ENCODE data around the gene CSTF1. TPM values are rescaled to one million over a fixed set of nuclear protein-coding genes. Genes with fewer than 3 reads are reported as not detected.

Gene CSTF1
- total RNA-seq, 1 experiment from 2014 or later = 60.2 TPM

DNA sequence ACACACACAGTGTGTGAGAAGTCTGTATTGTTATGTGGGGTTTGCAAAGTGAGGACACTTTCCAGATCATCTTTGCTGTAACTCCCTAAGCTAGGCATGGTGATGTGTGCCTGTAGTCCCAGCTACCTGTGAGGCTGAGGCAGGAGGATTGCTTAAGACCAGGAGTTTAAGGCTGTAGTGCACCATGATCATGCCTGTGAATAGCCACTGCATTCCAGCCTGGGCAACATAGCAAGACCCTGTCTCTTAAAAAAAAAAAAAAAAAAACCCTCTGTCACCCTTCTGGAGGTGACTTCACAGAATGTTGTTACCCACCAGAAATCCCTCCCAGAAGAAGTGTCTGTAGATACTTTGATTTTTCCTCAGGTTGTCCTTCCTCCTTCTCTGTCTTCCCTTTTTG lies 34.5 kb downstream of the CSTF1 start:
- no peaks in the 10 kb centered on the region for H4K20me1 ChIP-seq (ENCODE audit: low read length)
- H3F3A ChIP-seq (ENCODE audit: low read length, unreplicated experiment) = no peaks in the 10 kb centered on the region
- no peak overlapping the region for H2AFZ ChIP-seq (ENCODE audit: low read length)
- TF ChIP-seq, protein P1, sequence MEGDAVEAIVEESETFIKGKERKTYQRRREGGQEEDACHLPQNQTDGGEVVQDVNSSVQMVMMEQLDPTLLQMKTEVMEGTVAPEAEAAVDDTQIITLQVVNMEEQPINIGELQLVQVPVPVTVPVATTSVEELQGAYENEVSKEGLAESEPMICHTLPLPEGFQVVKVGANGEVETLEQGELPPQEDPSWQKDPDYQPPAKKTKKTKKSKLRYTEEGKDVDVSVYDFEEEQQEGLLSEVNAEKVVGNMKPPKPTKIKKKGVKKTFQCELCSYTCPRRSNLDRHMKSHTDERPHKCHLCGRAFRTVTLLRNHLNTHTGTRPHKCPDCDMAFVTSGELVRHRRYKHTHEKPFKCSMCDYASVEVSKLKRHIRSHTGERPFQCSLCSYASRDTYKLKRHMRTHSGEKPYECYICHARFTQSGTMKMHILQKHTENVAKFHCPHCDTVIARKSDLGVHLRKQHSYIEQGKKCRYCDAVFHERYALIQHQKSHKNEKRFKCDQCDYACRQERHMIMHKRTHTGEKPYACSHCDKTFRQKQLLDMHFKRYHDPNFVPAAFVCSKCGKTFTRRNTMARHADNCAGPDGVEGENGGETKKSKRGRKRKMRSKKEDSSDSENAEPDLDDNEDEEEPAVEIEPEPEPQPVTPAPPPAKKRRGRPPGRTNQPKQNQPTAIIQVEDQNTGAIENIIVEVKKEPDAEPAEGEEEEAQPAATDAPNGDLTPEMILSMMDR (conservative IDR thresholded peaks at IDR 0.05; ENCODE audit: low read depth, low read length) = no peak
- TF ChIP-seq EZH2 (IDR thresholded peaks at IDR 0.05; ENCODE audit: low read length, unreplicated experiment) (no peak), EZH2phosphoT487 (IDR thresholded peaks at IDR 0.05; ENCODE audit: borderline replicate concordance, low read length) (no peak)
- ChIA-PET CTCF (no interaction called here), POLR2A (ENCODE audit: unreplicated experiment) (no interaction called here)
- no peak for DNase-seq
- intact Hi-C loops (cut with micrococcal nuclease) = no loop called here
- no peaks in the 10 kb centered on the region for H3K9me2 ChIP-seq (replicated peaks; ENCODE audit: low read length)
- no peaks in the 10 kb centered on the region for H3K79me2 ChIP-seq (ENCODE audit: low read length)
- no peaks in the 10 kb centered on the region for H3K27me3 ChIP-seq (ENCODE audit: low read length)
- no peaks in the 10 kb centered on the region for H3K9me3 ChIP-seq (ENCODE audit: low read length)
- ATAC-seq = no peak
- no peaks in the 10 kb centered on the region for H3K36me3 ChIP-seq (ENCODE audit: low read depth, low read length)
- H3K4me2 ChIP-seq (ENCODE audit: low read length) = no peak overlapping the region
- no peak overlapping the region for H3K9ac ChIP-seq (ENCODE audit: low read length)
- BruUV-seq (replicated peaks) = no TSS peak
- no peak overlapping the region for H3K27ac ChIP-seq (ENCODE audit: low read length)
- no peak overlapping the region for H3K4me3 ChIP-seq (ENCODE audit: low read length)
- H3K4me1 ChIP-seq (ENCODE audit: insufficient read depth, low read length) = peaks cover 13% of the 10 kb centered on the region

DNA sequence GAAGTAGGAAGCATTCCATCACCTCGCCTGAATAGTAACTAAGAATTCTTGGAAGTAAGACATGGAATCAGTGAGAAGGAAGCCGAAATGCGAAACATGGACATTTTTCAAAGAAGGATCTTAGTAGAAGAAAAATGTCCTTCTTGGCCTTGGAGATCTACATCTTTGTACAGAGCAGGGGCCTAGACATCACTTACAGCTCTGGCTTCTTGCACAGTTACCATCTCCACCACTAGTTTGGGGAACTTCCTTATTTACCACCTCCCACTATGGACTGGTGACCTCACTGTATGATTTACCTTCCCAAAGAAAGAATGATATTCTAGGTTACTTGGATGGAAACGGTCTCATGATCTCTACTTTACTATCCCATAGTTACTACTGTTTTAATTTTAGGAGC lies 35.4 kb downstream of the CSTF1 start:
- no peak for ATAC-seq
- intact Hi-C loops (cut with micrococcal nuclease) = no loop called here
- no peak overlapping the region for H2AFZ ChIP-seq (ENCODE audit: low read length)
- H3K9me3 ChIP-seq (ENCODE audit: low read length) = no peaks in the 10 kb centered on the region
- no TSS peak for BruUV-seq (replicated peaks)
- H3K27ac ChIP-seq (ENCODE audit: low read length) = no peak overlapping the region
- H3K79me2 ChIP-seq (ENCODE audit: low read length) = no peaks in the 10 kb centered on the region
- no peaks in the 10 kb centered on the region for H3K36me3 ChIP-seq (ENCODE audit: low read depth, low read length)
- TF ChIP-seq EZH2phosphoT487 (IDR thresholded peaks at IDR 0.05; ENCODE audit: borderline replicate concordance, low read length) (no peak), EZH2 (IDR thresholded peaks at IDR 0.05; ENCODE audit: low read length, unreplicated experiment) (no peak)
- TF ChIP-seq, protein P1 (conservative IDR thresholded peaks at IDR 0.05; ENCODE audit: low read depth, low read length) = no peak
- H3K27me3 ChIP-seq (ENCODE audit: low read length) = no peaks in the 10 kb centered on the region
- CTCF ChIA-PET = no interaction called here
- no peak overlapping the region for H3K4me2 ChIP-seq (ENCODE audit: low read length)
- no peaks in the 10 kb centered on the region for H3K9me2 ChIP-seq (replicated peaks; ENCODE audit: low read length)
- H3F3A ChIP-seq (ENCODE audit: low read length, unreplicated experiment) = no peaks in the 10 kb centered on the region
- H4K20me1 ChIP-seq (ENCODE audit: low read length) = no peaks in the 10 kb centered on the region
- POLR2A ChIA-PET (ENCODE audit: unreplicated experiment) = no interaction called here
- DNase-seq = no peak
- H3K9ac ChIP-seq (ENCODE audit: low read length) = no peak overlapping the region
- no peak overlapping the region for H3K4me3 ChIP-seq (ENCODE audit: low read length)
- peaks cover 5% of the 10 kb centered on the region for H3K4me1 ChIP-seq (ENCODE audit: insufficient read depth, low read length)

DNA sequence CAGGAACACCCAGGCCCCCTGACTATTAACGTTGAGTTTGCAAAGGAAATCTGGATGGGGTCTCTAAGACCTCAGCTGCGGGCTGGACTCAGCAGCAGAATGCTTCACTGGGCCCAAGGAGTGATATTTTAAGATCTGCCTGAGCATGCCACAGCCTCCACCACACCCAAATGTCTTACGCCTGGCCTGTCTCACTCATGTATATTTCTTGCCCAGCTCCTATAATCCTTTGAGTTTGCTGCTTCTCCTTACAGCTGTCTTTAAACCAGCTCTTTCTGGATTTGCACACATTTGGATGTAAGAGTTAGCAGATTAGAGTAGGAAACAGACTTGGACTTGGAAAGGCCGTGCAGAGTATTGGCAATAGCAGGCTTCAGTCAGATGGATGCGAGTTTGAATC lies 36.0 kb downstream of the CSTF1 start:
- no TSS peak for BruUV-seq (replicated peaks)

More for the DNA sequence above, 36.0 kb downstream of the CSTF1 start:
- Histone ChIP-seq H3K4me2 (ENCODE audit: low read length) (no peak overlapping the region), H3K27ac (ENCODE audit: low read length) (no peak overlapping the region), H3K4me3 (ENCODE audit: low read length) (no peak overlapping the region), H3K9me2 (replicated peaks; ENCODE audit: low read length) (no peaks in the 10 kb centered on the region), H3F3A (ENCODE audit: low read length, unreplicated experiment) (no peaks in the 10 kb centered on the region), H2AFZ (ENCODE audit: low read length) (no peak overlapping the region), H3K27me3 (ENCODE audit: low read length) (no peaks in the 10 kb centered on the region), H3K79me2 (ENCODE audit: low read length) (no peaks in the 10 kb centered on the region), H3K9ac (ENCODE audit: low read length) (no peak overlapping the region), H3K9me3 (ENCODE audit: low read length) (no peaks in the 10 kb centered on the region), H4K20me1 (ENCODE audit: low read length) (no peaks in the 10 kb centered on the region), H3K4me1 (ENCODE audit: insufficient read depth, low read length) (no peaks in the 10 kb centered on the region), H3K36me3 (ENCODE audit: low read depth, low read length) (no peaks in the 10 kb centered on the region)
- CTCF ChIA-PET = no interaction called here
- DNase-seq (no peak), ATAC-seq (no peak)
- POLR2A ChIA-PET (ENCODE audit: unreplicated experiment) = no interaction called here
- intact Hi-C loops (cut with micrococcal nuclease) = no loop called here
- no peak for TF ChIP-seq EZH2phosphoT487 (IDR thresholded peaks at IDR 0.05; ENCODE audit: borderline replicate concordance, low read length)
- TF ChIP-seq EZH2 (IDR thresholded peaks at IDR 0.05; ENCODE audit: low read length, unreplicated experiment) = no peak
- TF ChIP-seq, protein P1 (conservative IDR thresholded peaks at IDR 0.05; ENCODE audit: low read depth, low read length) = no peak

All from PC-3 (cell line).